ENCODE measurements around the gene DDA1. TPM values are rescaled to one million over a fixed set of nuclear protein-coding genes. Genes with fewer than 3 reads are reported as not detected.

Gene DDA1
- total and polyA plus RNA-seq, 10 of the 15 experiments (the other 5 are each of a cell fraction or from before 2014, with no cell fraction given): 0.76 to 71.0 (median 39.4) TPM

- no peak for TF ChIP-seq BCLAF1 (IDR thresholded peaks at IDR 0.05)
- 0 out of 2 replicates have a peak, but pooled peaks have one; percentile 53 for TF ChIP-seq ZBTB4 (CRISPR knock-in tag; IDR thresholded peaks at IDR 0.05)
These were observed 28.5 kb downstream of the DDA1 start (continued) for GRCh38 chr19:17337675-17338432.

GRCh38 chr19:17338433-17339078, 29.2 kb downstream of the DDA1 start:
- FAIRE-seq (no peak), DNase-seq (ENCODE audit: low read depth, low spot score) (no peak), ATAC-seq (no peak)
- ChIA-PET SMC1A (ENCODE audit: uncharacterized antibody, unreplicated experiment) (no interaction called here), RAD21 (ENCODE audit: unreplicated experiment) (interaction anchor here (0.6 kb wide), 1 partner anchor 11 kb away, joined by 3 read pairs; no protein-coding TSS in a partner anchor), POLR2A (interaction anchor here (0.6 to 1.0 kb wide), 2 partner anchors 33 to 47 kb away, joined by 3 read pairs; no protein-coding TSS in a partner anchor), CTCF (interaction anchor here (1.3 kb wide), 1 partner anchor 53 kb away, joined by 3 read pairs; no protein-coding TSS in a partner anchor)
- peaks cover 21% of the 10 kb centered on the region for H3K4me1 ChIP-seq (ENCODE audit: control insufficient read depth, insufficient read depth, low read length)
- no peaks in the 10 kb centered on the region; a peak in 2 of 4 replicates for H3K36me3 ChIP-seq (ENCODE audit: control insufficient read depth in 2 of 2, insufficient read depth in 2 of 2, low read length in 1 of 2)
- no peak overlapping the region for H2AFZ ChIP-seq (ENCODE audit: control insufficient read depth, low read depth, low read length)
- peak overlapping the region; percentile 88; the same call in 1 of the 2 replicates for H3K9ac ChIP-seq (ENCODE audit: control insufficient read depth, insufficient read depth, low read length)
- peak overlapping the region; percentile 100 for H3K4me3 ChIP-seq
- H3K27ac ChIP-seq (ENCODE audit: control insufficient read depth, insufficient read depth): no peak overlapping the region
- in situ Hi-C loops (cut with MboI) (no loop called here), intact Hi-C loops (cut with micrococcal nuclease; ENCODE audit: unreplicated experiment) (loop anchor here (5.0 kb wide), 1 partner anchor 46 kb away; no protein-coding TSS in a partner anchor)
- H3K4me2 ChIP-seq (ENCODE audit: control insufficient read depth, insufficient read depth): peak overlapping the region; percentile 100
- no peaks in the 10 kb centered on the region for H3K9me3 ChIP-seq (replicated peaks; ENCODE audit: control insufficient read depth, insufficient read depth, low read length)
- H3K27me3 ChIP-seq (replicated peaks in 1 of 2; ENCODE audit: control insufficient read depth in 2 of 2, insufficient read depth in 2 of 2, low read length in 1 of 2): no peaks in the 10 kb centered on the region
- no peaks in the 10 kb centered on the region for H4K20me1 ChIP-seq (ENCODE audit: control insufficient read depth, insufficient read depth)
- BruUV-seq (replicated peaks): no TSS peak
- 91% methylated on average over 28 of the region's 30 CpGs for WGBS (ENCODE audit: insufficient coverage, insufficient replicate concordance, low lambda C conversion rate, missing lambda C conversion rate)
- peaks cover 6% of the 10 kb centered on the region for H3K79me2 ChIP-seq (ENCODE audit: control insufficient read depth, insufficient read depth, low read length)
- TF ChIP-seq NFIC (IDR thresholded peaks at IDR 0.05; ENCODE audit: low read depth, low read length) (no peak), STAT1 (conservative IDR thresholded peaks at IDR 0.05) (no peak), ZBTB11 (CRISPR knock-in tag; IDR thresholded peaks at IDR 0.05) (no peak), EP300 (IDR thresholded peaks at IDR 0.05; ENCODE audit: borderline replicate concordance in 1 of 2, control insufficient read depth in 1 of 2, low read depth in 2 of 2, low read length in 2 of 2) (no peak)

Measured in GM12878 (cell line).